Endometrial microvascular endothelial cells (primary cell): ENCODE data around the gene KMT2A. TPM values are rescaled to one million over a fixed set of nuclear protein-coding genes. Genes with fewer than 3 reads are reported as not detected.
"Not testable (repeated sequence)": the region's sequence is repeated elsewhere in the genome, so short reads cannot be mapped to it uniquely, and the experiment has no call there.

Experiments
- in situ Hi-C: cut with HindIII; loops from 2 replicates; pipeline ENCODE4 v1.10.0; 2017; ENCODE audit warnings: low sequenced_read_pairs, low pct_unique_long_range_greater_than_20kb; ENCODE audit errors: inconsistent ontology term
- total RNA-seq: library from RNA; depleted of rRNA; stranded (reverse); fragments of >200 nt; gene quantifications from one replicate; pipeline ENCODE4 v1.2.3, GENCODE V29; 2015; ENCODE audit errors: inconsistent ontology term

Gene KMT2A
- total RNA-seq, 1 donor from 2014 or later = 29.9 TPM

- in situ Hi-C loops = no loop called here
These were observed 34.7 kb downstream of the KMT2A start for GRCh38 chr11:118471030-118471429.

GRCh38 chr11:118473537-118473936 is 37.2 kb downstream of the KMT2A start:
- in situ Hi-C loops = no loop called here

GRCh38 chr11:118476676-118477075 is 40.4 kb downstream of the KMT2A start:
- in situ Hi-C loops = no loop called here

GRCh38 chr11:118481238-118481637 is 44.9 kb downstream of the KMT2A start:
- in situ Hi-C loops = not testable (repeated sequence)

- in situ Hi-C loops = no loop called here
These were observed 48.1 kb downstream of the KMT2A start for GRCh38 chr11:118484405-118484804.

- in situ Hi-C loops = no loop called here
These were observed 49.0 kb downstream of the KMT2A start for GRCh38 chr11:118485273-118485672.

GRCh38 chr11:118488480-118489109 is 52.3 kb downstream of the KMT2A start:
- in situ Hi-C loops = no loop called here

GRCh38 chr11:118491041-118491440 is 54.7 kb downstream of the KMT2A start:
- in situ Hi-C loops = no loop called here

- in situ Hi-C loops = no loop called here
These were observed 61.5 kb downstream of the KMT2A start for GRCh38 chr11:118497831-118498230.

GRCh38 chr11:118503216-118503615 is 66.9 kb downstream of the KMT2A start:
- in situ Hi-C loops = no loop called here

GRCh38 chr11:118511601-118512000 is 75.3 kb downstream of the KMT2A start:
- in situ Hi-C loops = no loop called here

- in situ Hi-C loops = no loop called here
These were observed 77.8 kb downstream of the KMT2A start for GRCh38 chr11:118514103-118514502.

GRCh38 chr11:118519549-118519948 is 83.3 kb downstream of the KMT2A start:
- in situ Hi-C loops = no loop called here

GRCh38 chr11:118521892-118522311 is 85.6 kb downstream of the KMT2A start:
- in situ Hi-C loops = no loop called here

- in situ Hi-C loops = no loop called here
These were observed 86.3 kb downstream of the KMT2A start for GRCh38 chr11:118522571-118523072.

GRCh38 chr11:118524356-118524755 is 88.1 kb downstream of the KMT2A start:
- in situ Hi-C loops = no loop called here

- in situ Hi-C loops = no loop called here
These were observed 88.6 kb downstream of the KMT2A start for GRCh38 chr11:118524757-118525470.

GRCh38 chr11:118526688-118527087 is 90.4 kb downstream of the KMT2A start:
- in situ Hi-C loops = no loop called here

- in situ Hi-C loops = no loop called here
These were observed 90.8 kb downstream of the KMT2A start, which contains the start of gene TTC36 for GRCh38 chr11:118527109-118527508. Gene TTC36 (plus strand): TSS chr11:118527474. CDS start chr11:118527495, 21 bp downstream.

- in situ Hi-C loops = no loop called here
These were observed 92.2 kb downstream of the KMT2A start for GRCh38 chr11:118528511-118528910.
